ENCODE measurements around the gene CA5B.
A peak's percentile ranks its signal among the peaks of the same experiment; 100 is the strongest.
"Not testable (repeated sequence)": the region's sequence is repeated elsewhere in the genome, so short reads cannot be mapped to it uniquely, and the experiment has no call there.

The CA5B gene

GRCh38 chrX:15749642-15750610 lies 11.9 kb downstream of the CA5B start:
- DNase-seq, result no peak

- DNase-seq, result no peak
These were observed 12.6 kb downstream of the CA5B start for GRCh38 chrX:15750611-15751154.

- DNase-seq, result no peak
These were observed 13.2 kb downstream of the CA5B start for GRCh38 chrX:15751155-15751819.

GRCh38 chrX:15755091-15755490 lies 17.0 kb downstream of the CA5B start:
- DNase-seq, result no peak

GRCh38 chrX:15758140-15758539 lies 20.1 kb downstream of the CA5B start:
- DNase-seq, result no peak

GRCh38 chrX:15759886-15760285 lies 21.8 kb downstream of the CA5B start:
- not testable (repeated sequence) for DNase-seq

- DNase-seq, result peak; percentile 20 to 69 (median 23)
These were observed 23.6 kb downstream of the CA5B start for GRCh38 chrX:15761564-15762191.

GRCh38 chrX:15769300-15769954 lies 31.4 kb downstream of the CA5B start:
- DNase-seq, result peak in 1 of 3 experiments; percentile 22

GRCh38 chrX:15781961-15782699 lies 44.1 kb downstream of the CA5B start:
- DNase-seq, result no peak

GRCh38 chrX:15785176-15785750 lies 47.2 kb downstream of the CA5B start:
- no peak for DNase-seq

- DNase-seq, result peak in 1 of 3 experiments; percentile 59
These were observed 48.8 kb downstream of the CA5B start for GRCh38 chrX:15786915-15787314.

GRCh38 chrX:15789979-15790768 lies 52.1 kb downstream of the CA5B start, which contains the start of gene ZRSR2:
ZRSR2 (plus strand) TSS chrX:15790484; CDS start chrX:15790496, 12 bp downstream.
- DNase-seq, result peak; percentile 89 to 99 (median 98)

GRCh38 chrX:15790769-15791290 lies 52.8 kb downstream of the CA5B start:
- DNase-seq, result peak in 1 of 3 experiments; percentile 75

- DNase-seq, result no peak
These were observed 59.6 kb downstream of the CA5B start for GRCh38 chrX:15797707-15798106.

GRCh38 chrX:15804563-15804962 lies 66.5 kb downstream of the CA5B start:
- DNase-seq, result no peak

GRCh38 chrX:15808254-15808653 lies 70.2 kb downstream of the CA5B start:
- DNase-seq, result no peak

GRCh38 chrX:15812192-15812938 lies 74.3 kb downstream of the CA5B start:
- DNase-seq, result no peak

GRCh38 chrX:15813416-15813815 lies 75.3 kb downstream of the CA5B start:
- DNase-seq, result no peak

- DNase-seq, result no peak
These were observed 76.8 kb downstream of the CA5B start for GRCh38 chrX:15814771-15815365.

Measured in NCI-H1417 (cell line).